Prostate gland (tissue), 2 donors: ENCODE results near the gene MED8. TPM values are rescaled to one million over a fixed set of nuclear protein-coding genes. Genes with fewer than 3 reads are reported as not detected.

ENCODE experiments used
- DNase-seq: peaks from one replicate; pipeline ENCODE4 v3.0.0-alpha.2; 2019; ENCODE audit warnings: low spot score
- H3K27ac ChIP-seq, 2 donors: fragments of 200-600 bp; sonication (generic); 2 replicates each; pipeline ENCODE4 v1.5.1; 2017 to 2019
- H3K27me3 ChIP-seq: fragments of 200-600 bp; sonication (generic); replicated peaks from 2 replicates; pipeline ENCODE4 v1.5.1; 2019; ENCODE audit not compliant: insufficient read depth
- H3K36me3 ChIP-seq, 2 donors: fragments of 200-600 bp; sonication (generic); 1 replicate in 1 of 2; 2 replicates in 1 of 2; pipeline versions ENCODE4 v1.5.1 to v1.8.1; 2017 to 2019
- H3K4me1 ChIP-seq: fragments of 200-600 bp; sonication (generic); replicated peaks from 2 replicates; pipeline ENCODE4 v1.5.1; 2019
- H3K4me3 ChIP-seq, 2 donors: fragments of 200-600 bp; sonication (generic); 2 replicates each; pipeline ENCODE4 v1.5.1; 2017 to 2019
- H3K9me3 ChIP-seq: fragments of 200-600 bp; sonication (generic); 2 replicates; pipeline ENCODE4 v1.5.1; 2017
- POLR2A ChIP-seq: fragments of 450-650 bp; IDR thresholded peaks from one replicate; pipeline ENCODE4 v1.6.1; 2016; ENCODE audit warnings: antibody characterized with exemption, mild to moderate bottlenecking
- POLR2AphosphoS5 ChIP-seq: sonication (generic); formaldehyde crosslinking; IDR thresholded peaks from one replicate; pipeline ENCODE4 v1.6.1; 2017; ENCODE audit warnings: antibody characterized with exemption
- WGBS: methylation state at CpG from one replicate; pipeline ENCODE4 v1.1.5; 2018; 5-methylcytosine and 5-hydroxymethylcytosine counted together
- intact Hi-C: fragments of 100-400 bp; cut with DNase I; formaldehyde crosslinking; loops from one replicate; pipeline ENCODE4 v1.14.2; 2022
- total RNA-seq, 2 donors: library from RNA; depleted of rRNA; stranded (reverse); fragments of >200 nt; gene quantifications; one replicate each; pipeline ENCODE4 v1.1.0, GENCODE V29; 2016
- TF ChIP-seq, protein P1 (sequence below), 4 experiments: fragments of 200-600 bp in 2 of 4; fragments of 450-650 bp in 2 of 4; sonication (generic) in 2 of 4; IDR thresholded peaks; 1 replicate in 3 of 4; 2 replicates in 1 of 4; pipeline ENCODE4 v1.5.1; 2016 to 2019; ENCODE audit warnings: antibody characterized with exemption in 4 of 4, mild to moderate bottlenecking in 2 of 4, moderate library complexity in 2 of 4

Gene MED8
- total RNA-seq, 2 donors from 2014 or later = 36.9 to 43.2 TPM

DNA sequence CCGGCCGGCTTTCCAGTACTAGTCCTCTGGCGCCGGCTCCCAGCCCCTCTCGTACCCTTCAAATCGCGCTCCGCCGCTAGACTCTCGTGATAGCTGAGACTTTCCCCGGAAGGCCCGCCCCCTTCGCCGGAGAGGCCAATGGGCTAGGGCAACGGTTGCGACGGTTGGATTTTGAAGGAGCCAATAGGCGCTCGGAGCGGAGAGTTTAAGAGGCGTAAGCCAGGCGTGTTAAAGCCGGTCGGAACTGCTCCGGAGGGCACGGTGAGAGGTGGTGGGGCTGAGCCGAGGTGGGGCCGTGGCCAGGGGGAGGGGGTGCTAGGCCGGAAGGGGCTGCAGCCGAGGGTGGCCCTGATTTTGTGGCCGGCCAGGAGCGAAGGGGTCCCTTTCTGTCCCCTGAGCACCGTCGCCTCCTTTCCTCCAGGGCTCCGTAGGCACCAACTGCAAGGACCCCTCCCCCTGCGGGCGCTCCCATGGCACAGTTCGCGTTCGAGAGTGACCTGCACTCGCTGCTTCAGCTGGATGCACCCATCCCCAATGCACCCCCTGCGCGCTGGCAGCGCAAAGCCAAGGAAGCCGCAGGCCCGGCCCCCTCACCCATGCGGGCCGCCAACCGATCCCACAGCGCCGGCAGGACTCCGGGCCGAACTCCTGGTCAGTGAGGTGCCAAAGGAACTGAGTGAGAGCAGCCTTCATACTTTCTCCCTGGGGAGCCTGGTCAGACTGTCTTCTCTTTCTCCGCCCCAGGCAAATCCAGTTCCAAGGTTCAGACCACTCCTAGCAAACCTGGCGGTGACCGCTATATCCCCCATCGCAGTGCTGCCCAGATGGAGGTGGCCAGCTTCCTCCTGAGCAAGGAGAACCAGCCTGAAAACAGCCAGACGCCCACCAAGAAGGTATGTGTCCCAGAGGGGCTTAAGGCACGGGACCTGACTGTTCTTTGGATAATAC lies 30.6 kb downstream of the MED8 start, which contains the start of gene CDC20:
CDC20 (plus strand) TSS at position 236 of the 948 bp plus-strand sequence; CDS start at position 471, 235 bp downstream.
- WGBS = 1% methylated on average over 55 of the region's 59 CpGs
- Histone ChIP-seq H3K9me3 (no peaks in the 10 kb centered on the region), H3K4me1 (peaks cover 5% of the 10 kb centered on the region), H3K4me3 (peak within 1 kb of the TSS; percentile 56 to 59), H3K36me3 (peaks cover 0 to 9% of the 10 kb centered on the region in 2 donors), H3K27me3 (no peaks in the 10 kb centered on the region), H3K27ac (peak within 1 kb of the TSS; percentile 87 to 92)
- peak; percentile 98 for DNase-seq
- TF ChIP-seq POLR2A (peak; percentile 2), POLR2AphosphoS5 (peak; percentile 95)
- TF ChIP-seq, protein P1, sequence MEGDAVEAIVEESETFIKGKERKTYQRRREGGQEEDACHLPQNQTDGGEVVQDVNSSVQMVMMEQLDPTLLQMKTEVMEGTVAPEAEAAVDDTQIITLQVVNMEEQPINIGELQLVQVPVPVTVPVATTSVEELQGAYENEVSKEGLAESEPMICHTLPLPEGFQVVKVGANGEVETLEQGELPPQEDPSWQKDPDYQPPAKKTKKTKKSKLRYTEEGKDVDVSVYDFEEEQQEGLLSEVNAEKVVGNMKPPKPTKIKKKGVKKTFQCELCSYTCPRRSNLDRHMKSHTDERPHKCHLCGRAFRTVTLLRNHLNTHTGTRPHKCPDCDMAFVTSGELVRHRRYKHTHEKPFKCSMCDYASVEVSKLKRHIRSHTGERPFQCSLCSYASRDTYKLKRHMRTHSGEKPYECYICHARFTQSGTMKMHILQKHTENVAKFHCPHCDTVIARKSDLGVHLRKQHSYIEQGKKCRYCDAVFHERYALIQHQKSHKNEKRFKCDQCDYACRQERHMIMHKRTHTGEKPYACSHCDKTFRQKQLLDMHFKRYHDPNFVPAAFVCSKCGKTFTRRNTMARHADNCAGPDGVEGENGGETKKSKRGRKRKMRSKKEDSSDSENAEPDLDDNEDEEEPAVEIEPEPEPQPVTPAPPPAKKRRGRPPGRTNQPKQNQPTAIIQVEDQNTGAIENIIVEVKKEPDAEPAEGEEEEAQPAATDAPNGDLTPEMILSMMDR (IDR thresholded peaks at IDR 0.05) = no peak
- intact Hi-C loops = no loop called here

GRCh38 chr1:43358121-43358745 lies 31.4 kb downstream of the MED8 start:
- intact Hi-C loops = no loop called here
- no peak for DNase-seq

DNA sequence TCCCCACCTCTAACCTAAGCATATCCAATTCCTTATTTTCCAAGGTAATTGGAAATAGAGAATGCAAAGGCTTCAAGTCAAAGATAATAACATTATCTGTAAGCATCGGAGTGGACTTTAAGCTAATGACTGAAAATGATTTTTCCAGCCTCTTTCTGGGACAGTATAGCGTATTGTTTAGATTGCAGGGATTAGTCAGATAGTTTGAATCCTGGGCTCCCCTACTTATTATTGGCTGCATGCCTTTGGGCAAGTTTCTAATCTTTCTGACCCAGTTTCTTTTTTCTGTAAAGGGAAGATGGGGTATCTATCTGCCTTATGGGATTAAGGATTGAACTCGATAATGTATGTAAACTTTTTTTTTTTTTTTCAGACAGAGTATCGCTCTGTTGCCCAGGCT lies 32.3 kb downstream of the MED8 start:
- WGBS = 92% methylated on average over 4 of the region's 4 CpGs
- TF ChIP-seq POLR2A = no peak
- intact Hi-C loops = no loop called here
- Histone ChIP-seq H3K9me3 (no peaks in the 10 kb centered on the region), H3K27ac (no peak overlapping the region), H3K4me3 (no peak overlapping the region), H3K36me3 (no peaks in the 10 kb centered on the region), H3K4me1 (peaks cover 5% of the 10 kb centered on the region), H3K27me3 (no peaks in the 10 kb centered on the region)
- no peak for DNase-seq

More at GRCh38 chr1:43358121-43358745, 31.4 kb downstream of the MED8 start:
- no peaks in the 10 kb centered on the region for H3K9me3 ChIP-seq
- H3K36me3 ChIP-seq = peaks cover 0 to 1% of the 10 kb centered on the region in 2 donors
- H3K4me1 ChIP-seq = peaks cover 5% of the 10 kb centered on the region
- H3K27ac ChIP-seq = peak overlapping the region; percentile 87 to 92
- peak overlapping the region; percentile 56 to 59 for H3K4me3 ChIP-seq
- no peak for TF ChIP-seq POLR2A
- TF ChIP-seq, protein P1 (IDR thresholded peaks at IDR 0.05) = peak in 2 of 4 experiments; percentile 46 to 50
- WGBS = under 1% methylated on average over 33 of the region's 33 CpGs
- H3K27me3 ChIP-seq = no peaks in the 10 kb centered on the region

DNA sequence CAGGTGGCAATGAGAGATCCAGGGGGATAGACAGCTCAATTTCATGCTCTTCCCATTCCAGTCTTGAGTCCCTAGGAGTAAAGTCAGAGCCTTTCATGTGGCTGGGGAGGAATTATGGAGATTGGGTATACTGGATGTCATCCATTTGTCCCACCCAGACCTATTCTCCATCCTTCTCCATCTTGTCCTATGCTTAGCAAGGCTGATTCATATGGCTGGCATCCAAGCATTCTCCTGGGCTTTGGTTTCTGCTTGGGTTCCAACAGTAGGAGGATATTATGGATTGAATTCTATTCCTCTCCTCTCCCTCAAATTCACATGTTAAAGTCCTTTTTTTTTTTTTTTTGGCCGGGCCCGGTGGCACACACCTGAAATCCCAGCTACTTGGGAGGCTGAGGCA lies 34.7 kb downstream of the MED8 start:
- DNase-seq = no peak
- H3K36me3 ChIP-seq = no peaks in the 10 kb centered on the region
- 97% methylated on average over 2 of the region's 2 CpGs for WGBS
- no peak overlapping the region for H3K27ac ChIP-seq
- no peak overlapping the region for H3K4me3 ChIP-seq
- H3K9me3 ChIP-seq = no peaks in the 10 kb centered on the region
- intact Hi-C loops = no loop called here
- TF ChIP-seq POLR2AphosphoS5 = no peak
- peaks cover 5% of the 10 kb centered on the region for H3K4me1 ChIP-seq
- H3K27me3 ChIP-seq = no peaks in the 10 kb centered on the region

DNA sequence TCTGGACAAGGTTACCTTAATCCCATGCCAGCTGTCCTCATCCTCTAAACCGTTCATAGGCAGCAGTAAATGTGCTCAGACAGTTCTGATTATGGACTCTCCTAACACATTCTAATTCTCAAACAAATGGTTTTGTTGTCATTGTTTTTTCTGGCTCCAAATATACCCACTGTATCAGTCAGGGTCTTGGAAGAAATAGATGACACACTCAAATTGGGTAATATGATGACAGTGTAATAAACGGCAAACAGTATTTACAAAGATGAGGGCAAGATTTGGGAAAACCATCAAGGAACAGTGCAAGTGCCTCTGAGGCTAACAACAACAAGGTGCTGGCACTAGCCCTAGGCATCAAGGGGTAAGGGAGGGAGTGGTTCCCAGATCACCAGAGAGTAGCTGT lies 35.1 kb downstream of the MED8 start:
- Histone ChIP-seq H3K36me3 (no peaks in the 10 kb centered on the region), H3K4me1 (peaks cover 5% of the 10 kb centered on the region), H3K27ac (no peak overlapping the region), H3K4me3 (no peak overlapping the region), H3K9me3 (no peaks in the 10 kb centered on the region), H3K27me3 (no peaks in the 10 kb centered on the region)
- WGBS = 64% methylated on average over 2 of the region's 2 CpGs
- DNase-seq = no peak
- no peak for TF ChIP-seq POLR2AphosphoS5
- no peak for TF ChIP-seq POLR2A
- TF ChIP-seq, protein P1 (IDR thresholded peaks at IDR 0.05) = no peak
- intact Hi-C loops = no loop called here
